Hematopoietic multipotent progenitor cell treated with erythropoietin and hydrocortisone succinate and interleukin-3 and kit ligand, for 15 days (in vitro differentiated cells): ENCODE results near the gene RAD18.

Experiments
- DNase-seq: peaks from one replicate; pipeline ENCODE4 v3.0.0-alpha.2; 2015; ENCODE audit warnings: low spot score

Gene RAD18

GRCh38 chr3:8895829-8896228 is 67.4 kb downstream of the RAD18 start:
- no peak for DNase-seq

GRCh38 chr3:8893001-8893400 is 70.3 kb downstream of the RAD18 start:
- DNase-seq: no peak

GRCh38 chr3:8891774-8892173 is 71.5 kb downstream of the RAD18 start:
- no peak for DNase-seq

- no peak for DNase-seq
These were observed 72.0 kb downstream of the RAD18 start for GRCh38 chr3:8891303-8891702.

GRCh38 chr3:8888301-8888915 is 74.9 kb downstream of the RAD18 start:
- DNase-seq: no peak

- no peak for DNase-seq
These were observed 75.6 kb downstream of the RAD18 start for GRCh38 chr3:8887435-8888300.

- DNase-seq: no peak
These were observed 76.7 kb downstream of the RAD18 start for GRCh38 chr3:8886546-8886945.

- DNase-seq: no peak
These were observed 77.5 kb downstream of the RAD18 start for GRCh38 chr3:8885536-8886316.

GRCh38 chr3:8884630-8885290 is 78.5 kb downstream of the RAD18 start:
- no peak for DNase-seq

GRCh38 chr3:8882642-8883041 is 80.6 kb downstream of the RAD18 start:
- no peak for DNase-seq

GRCh38 chr3:8882171-8882593 is 81.1 kb downstream of the RAD18 start:
- DNase-seq: no peak

- no peak for DNase-seq
These were observed 83.8 kb downstream of the RAD18 start for GRCh38 chr3:8879347-8879944.

GRCh38 chr3:8875836-8876235 is 87.4 kb downstream of the RAD18 start:
- DNase-seq: no peak

GRCh38 chr3:8873740-8874139 is 89.5 kb downstream of the RAD18 start:
- DNase-seq: no peak

GRCh38 chr3:8872261-8872660 is 91.0 kb downstream of the RAD18 start:
- no peak for DNase-seq

- DNase-seq: no peak
These were observed 92.0 kb downstream of the RAD18 start for GRCh38 chr3:8871306-8871705.

GRCh38 chr3:8870134-8870533 is 93.1 kb downstream of the RAD18 start:
- DNase-seq: no peak

GRCh38 chr3:8869613-8870012 is 93.7 kb downstream of the RAD18 start:
- no peak for DNase-seq

GRCh38 chr3:8868996-8869395 is 94.3 kb downstream of the RAD18 start:
- no peak for DNase-seq

- DNase-seq: no peak
These were observed 95.6 kb downstream of the RAD18 start for GRCh38 chr3:8867646-8868045.

GRCh38 chr3:8865697-8866096 is 97.6 kb downstream of the RAD18 start:
- no peak for DNase-seq
